Measurements from ENCODE around the gene MOSPD2. TPM values are rescaled to one million over a fixed set of nuclear protein-coding genes. Genes with fewer than 3 reads are reported as not detected.

MOSPD2 gene
- total RNA-seq, 2 donors from 2014 or later: 4.3 to 9.6 TPM

GRCh38 chrX:14913241-14913640 is 40.0 kb downstream of the MOSPD2 start:
- no peaks in the 10 kb centered on the region for H3K4me1 ChIP-seq
- no peak for DNase-seq (ENCODE audit: low spot score)
- H3K27ac ChIP-seq: no peak overlapping the region
- TF ChIP-seq, protein P1, sequence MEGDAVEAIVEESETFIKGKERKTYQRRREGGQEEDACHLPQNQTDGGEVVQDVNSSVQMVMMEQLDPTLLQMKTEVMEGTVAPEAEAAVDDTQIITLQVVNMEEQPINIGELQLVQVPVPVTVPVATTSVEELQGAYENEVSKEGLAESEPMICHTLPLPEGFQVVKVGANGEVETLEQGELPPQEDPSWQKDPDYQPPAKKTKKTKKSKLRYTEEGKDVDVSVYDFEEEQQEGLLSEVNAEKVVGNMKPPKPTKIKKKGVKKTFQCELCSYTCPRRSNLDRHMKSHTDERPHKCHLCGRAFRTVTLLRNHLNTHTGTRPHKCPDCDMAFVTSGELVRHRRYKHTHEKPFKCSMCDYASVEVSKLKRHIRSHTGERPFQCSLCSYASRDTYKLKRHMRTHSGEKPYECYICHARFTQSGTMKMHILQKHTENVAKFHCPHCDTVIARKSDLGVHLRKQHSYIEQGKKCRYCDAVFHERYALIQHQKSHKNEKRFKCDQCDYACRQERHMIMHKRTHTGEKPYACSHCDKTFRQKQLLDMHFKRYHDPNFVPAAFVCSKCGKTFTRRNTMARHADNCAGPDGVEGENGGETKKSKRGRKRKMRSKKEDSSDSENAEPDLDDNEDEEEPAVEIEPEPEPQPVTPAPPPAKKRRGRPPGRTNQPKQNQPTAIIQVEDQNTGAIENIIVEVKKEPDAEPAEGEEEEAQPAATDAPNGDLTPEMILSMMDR (IDR thresholded peaks at IDR 0.05): no peak
- no peak overlapping the region for H3K4me3 ChIP-seq
- peaks cover 16% of the 10 kb centered on the region for H3K36me3 ChIP-seq
- no peaks in the 10 kb centered on the region for H3K9me3 ChIP-seq
- H3K27me3 ChIP-seq: no peaks in the 10 kb centered on the region

- H3K36me3 ChIP-seq: peaks cover 16% of the 10 kb centered on the region
- no peaks in the 10 kb centered on the region for H3K9me3 ChIP-seq
- TF ChIP-seq, protein P1 (IDR thresholded peaks at IDR 0.05): no peak
- no peak overlapping the region for H3K4me3 ChIP-seq
- H3K27me3 ChIP-seq: no peaks in the 10 kb centered on the region
- no peak overlapping the region for H3K27ac ChIP-seq
- DNase-seq (ENCODE audit: low spot score): no peak
- H3K4me1 ChIP-seq: no peaks in the 10 kb centered on the region
These were observed 42.4 kb downstream of the MOSPD2 start for GRCh38 chrX:14915596-14915995.

DNA sequence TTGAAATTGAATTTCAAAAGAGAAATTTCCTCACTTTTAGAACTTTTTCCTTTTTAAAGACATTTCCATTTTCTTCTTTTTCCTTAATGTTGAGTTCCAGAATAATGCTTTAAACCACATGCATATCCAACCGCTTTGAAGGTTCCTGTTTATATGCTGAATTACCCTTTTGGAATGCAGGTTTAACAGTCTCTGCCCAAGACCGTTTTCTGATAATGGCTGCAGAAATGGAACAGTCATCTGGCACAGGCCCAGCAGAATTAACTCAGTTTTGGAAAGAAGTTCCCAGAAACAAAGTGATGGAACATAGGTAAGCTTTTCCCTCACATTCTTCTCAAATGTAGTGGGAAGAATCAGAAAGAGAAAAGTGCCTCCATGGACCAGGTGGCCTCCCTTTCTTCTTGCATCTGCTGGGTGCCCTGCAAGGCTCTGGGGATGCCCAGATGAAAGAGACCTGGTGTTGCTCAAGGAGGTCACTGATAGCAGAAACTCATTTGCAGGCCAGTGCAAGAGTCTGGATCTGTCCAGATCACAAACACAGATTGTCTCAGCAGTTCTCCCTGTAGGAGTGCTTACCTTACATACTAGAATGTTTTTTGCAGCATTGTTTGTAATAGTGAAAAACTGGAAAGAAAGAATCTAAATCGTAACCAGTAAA is 42.9 kb downstream of the MOSPD2 start:
- Histone ChIP-seq H3K9me3 (no peaks in the 10 kb centered on the region), H3K4me3 (no peak overlapping the region), H3K4me1 (no peaks in the 10 kb centered on the region), H3K27me3 (no peaks in the 10 kb centered on the region), H3K27ac (no peak overlapping the region), H3K36me3 (peaks cover 16% of the 10 kb centered on the region)
- TF ChIP-seq, protein P1 (IDR thresholded peaks at IDR 0.05): no peak
- DNase-seq (ENCODE audit: low spot score): no peak

DNA sequence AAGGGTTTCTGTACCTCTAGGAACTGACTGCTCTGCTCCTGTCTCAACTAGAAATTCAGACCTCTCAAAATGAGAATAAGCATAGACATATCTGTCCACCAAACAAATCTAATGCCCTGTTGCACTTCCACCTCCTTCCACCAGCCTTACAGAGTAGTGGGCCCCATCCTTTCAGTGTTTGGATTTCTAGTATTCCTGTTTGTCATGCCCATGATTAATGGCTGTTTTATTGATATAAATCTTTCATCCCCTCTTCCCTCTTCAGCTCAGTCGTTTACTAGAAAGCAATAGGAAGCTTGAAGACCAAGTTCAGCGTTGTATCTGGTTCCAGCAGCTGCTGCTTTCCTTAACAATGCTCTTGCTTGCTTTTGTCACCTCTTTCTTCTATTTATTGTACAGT is 46.2 kb downstream of the MOSPD2 start:
- Histone ChIP-seq H3K27me3 (no peaks in the 10 kb centered on the region), H3K9me3 (no peaks in the 10 kb centered on the region), H3K36me3 (peaks cover 11% of the 10 kb centered on the region), H3K4me1 (no peaks in the 10 kb centered on the region), H3K4me3 (no peak overlapping the region), H3K27ac (no peak overlapping the region)
- TF ChIP-seq, protein P1 (IDR thresholded peaks at IDR 0.05): no peak
- DNase-seq (ENCODE audit: low spot score): no peak

GRCh38 chrX:14920196-14920595 is 47.0 kb downstream of the MOSPD2 start:
- Histone ChIP-seq H3K36me3 (peaks cover 11% of the 10 kb centered on the region), H3K4me1 (no peaks in the 10 kb centered on the region), H3K4me3 (no peak overlapping the region), H3K9me3 (no peaks in the 10 kb centered on the region), H3K27me3 (no peaks in the 10 kb centered on the region), H3K27ac (no peak overlapping the region)
- no peak for DNase-seq (ENCODE audit: low spot score)
- TF ChIP-seq, protein P1 (IDR thresholded peaks at IDR 0.05): no peak

DNA sequence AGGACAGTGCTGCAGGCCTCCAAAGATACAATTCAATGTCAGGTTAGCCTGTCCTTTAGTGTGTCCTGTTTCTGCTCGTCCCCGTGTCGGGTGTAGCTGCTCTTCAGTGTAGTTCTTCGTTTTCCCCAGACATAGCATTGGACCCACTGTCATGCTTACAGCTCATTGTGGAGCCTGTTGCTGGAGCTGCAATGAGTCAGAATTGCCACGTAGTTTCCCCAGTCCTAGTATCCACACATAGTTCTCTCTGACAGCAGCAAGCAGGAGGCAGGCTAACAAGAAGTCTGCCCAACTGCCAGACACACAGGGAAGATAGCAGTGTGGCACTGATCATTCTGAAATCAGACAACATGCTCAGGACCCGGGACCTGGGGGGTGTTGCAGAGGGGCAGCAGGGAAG is 49.2 kb downstream of the MOSPD2 start:
- Histone ChIP-seq H3K27ac (no peak overlapping the region), H3K9me3 (no peaks in the 10 kb centered on the region), H3K4me1 (no peaks in the 10 kb centered on the region), H3K36me3 (no peaks in the 10 kb centered on the region), H3K27me3 (no peaks in the 10 kb centered on the region), H3K4me3 (no peak overlapping the region)
- TF ChIP-seq, protein P1 (IDR thresholded peaks at IDR 0.05): no peak
- no peak for DNase-seq (ENCODE audit: low spot score)
